ENCODE data around the gene DDX39A.

DDX39A gene

GRCh38 chr19:14414926-14415690, 4.0 kb downstream of the DDX39A start:
- Histone ChIP-seq H3K4me1 (ENCODE audit: control insufficient read depth, insufficient read depth, low read length) (no peaks in the 10 kb centered on the region; the same call in 1 of the 2 replicates), H3K9me3 (ENCODE audit: control insufficient read depth, insufficient read depth, low read length) (no peaks in the 10 kb centered on the region), H3K27ac (ENCODE audit: low read length) (no peak overlapping the region), H3K27me3 (ENCODE audit: control insufficient read depth, insufficient read depth, low read length) (no peaks in the 10 kb centered on the region), H3K36me3 (ENCODE audit: control insufficient read depth, insufficient read depth, low read length) (peaks cover 30% of the 10 kb centered on the region), H3K4me3 (ENCODE audit: low read length) (no peak overlapping the region)
- DNase-seq (ENCODE audit: low read depth, low spot score) = no peak
- no CpG with 5 or more reads among the region's 8 CpGs for WGBS (ENCODE audit: insufficient coverage, insufficient read length)

- no peak for DNase-seq (ENCODE audit: low read depth, low spot score)
- Histone ChIP-seq H3K9me3 (ENCODE audit: control insufficient read depth, insufficient read depth, low read length) (no peaks in the 10 kb centered on the region), H3K27ac (ENCODE audit: low read length) (no peak overlapping the region), H3K4me3 (ENCODE audit: low read length) (no peak overlapping the region), H3K27me3 (ENCODE audit: control insufficient read depth, insufficient read depth, low read length) (no peaks in the 10 kb centered on the region), H3K36me3 (ENCODE audit: control insufficient read depth, insufficient read depth, low read length) (peaks cover 44% of the 10 kb centered on the region), H3K4me1 (ENCODE audit: control insufficient read depth, insufficient read depth, low read length) (no peaks in the 10 kb centered on the region; the same call in 1 of the 2 replicates)
- WGBS (ENCODE audit: insufficient coverage, insufficient read length) = no CpG with 5 or more reads among the region's 3 CpGs
Measured at GRCh38 chr19:14413693-14414181, 5.4 kb downstream of the DDX39A start.

- DNase-seq (ENCODE audit: low read depth, low spot score) = no peak
Measured at GRCh38 chr19:14412996-14413692, 6.0 kb downstream of the DDX39A start.

GRCh38 chr19:14412324-14412995, 6.7 kb downstream of the DDX39A start:
- no CpG with 5 or more reads among the region's 25 CpGs for WGBS (ENCODE audit: insufficient coverage, insufficient read length)
- no peaks in the 10 kb centered on the region; the same call in 1 of the 2 replicates for H3K4me1 ChIP-seq (ENCODE audit: control insufficient read depth, insufficient read depth, low read length)
- no peak overlapping the region for H3K27ac ChIP-seq (ENCODE audit: low read length)

More at GRCh38 chr19:14412996-14413692, 6.0 kb downstream of the DDX39A start:
- no peak overlapping the region for H3K4me3 ChIP-seq (ENCODE audit: low read length)
- no CpG with 5 or more reads among the region's 15 CpGs for WGBS (ENCODE audit: insufficient coverage, insufficient read length)
- H3K27me3 ChIP-seq (ENCODE audit: control insufficient read depth, insufficient read depth, low read length) = no peaks in the 10 kb centered on the region
- H3K27ac ChIP-seq (ENCODE audit: low read length) = no peak overlapping the region
- peaks cover 49% of the 10 kb centered on the region for H3K36me3 ChIP-seq (ENCODE audit: control insufficient read depth, insufficient read depth, low read length)
- no peaks in the 10 kb centered on the region for H3K9me3 ChIP-seq (ENCODE audit: control insufficient read depth, insufficient read depth, low read length)
- H3K4me1 ChIP-seq (ENCODE audit: control insufficient read depth, insufficient read depth, low read length) = no peaks in the 10 kb centered on the region; the same call in 1 of the 2 replicates

DNA sequence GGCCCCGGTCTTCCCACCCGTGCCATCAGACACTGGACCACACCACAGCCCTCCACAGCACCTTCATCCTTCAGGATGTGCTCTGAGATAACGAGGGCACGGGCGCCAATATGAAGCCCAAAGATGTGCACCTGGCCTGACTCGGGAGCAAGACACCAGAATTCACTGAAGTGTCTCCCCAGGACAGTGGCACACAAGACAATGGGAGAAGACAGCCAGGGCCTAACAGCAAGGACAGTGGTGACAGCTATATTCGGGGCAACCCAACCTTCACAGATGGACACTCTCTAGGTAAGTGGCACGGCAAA, 7.2 kb downstream of the DDX39A start:
- H3K4me3 ChIP-seq (ENCODE audit: low read length) = no peak overlapping the region
- no peaks in the 10 kb centered on the region; the same call in 1 of the 2 replicates for H3K4me1 ChIP-seq (ENCODE audit: control insufficient read depth, insufficient read depth, low read length)
- DNase-seq (ENCODE audit: low read depth, low spot score) = no peak
- WGBS (ENCODE audit: insufficient coverage, insufficient read length) = no CpG with 5 or more reads among the region's 8 CpGs
- H3K27me3 ChIP-seq (ENCODE audit: control insufficient read depth, insufficient read depth, low read length) = no peaks in the 10 kb centered on the region
- H3K9me3 ChIP-seq (ENCODE audit: control insufficient read depth, insufficient read depth, low read length) = no peaks in the 10 kb centered on the region
- H3K36me3 ChIP-seq (ENCODE audit: control insufficient read depth, insufficient read depth, low read length) = peaks cover 56% of the 10 kb centered on the region
- no peak overlapping the region for H3K27ac ChIP-seq (ENCODE audit: low read length)

More at GRCh38 chr19:14412324-14412995, 6.7 kb downstream of the DDX39A start:
- Histone ChIP-seq H3K36me3 (ENCODE audit: control insufficient read depth, insufficient read depth, low read length) (peaks cover 56% of the 10 kb centered on the region), H3K9me3 (ENCODE audit: control insufficient read depth, insufficient read depth, low read length) (no peaks in the 10 kb centered on the region), H3K4me3 (ENCODE audit: low read length) (no peak overlapping the region), H3K27me3 (ENCODE audit: control insufficient read depth, insufficient read depth, low read length) (no peaks in the 10 kb centered on the region)
- DNase-seq (ENCODE audit: low read depth, low spot score) = no peak

- Histone ChIP-seq H3K27ac (ENCODE audit: low read length) (no peak overlapping the region), H3K4me1 (ENCODE audit: control insufficient read depth, insufficient read depth, low read length) (no peaks in the 10 kb centered on the region), H3K9me3 (ENCODE audit: control insufficient read depth, insufficient read depth, low read length) (no peaks in the 10 kb centered on the region), H3K36me3 (ENCODE audit: control insufficient read depth, insufficient read depth, low read length) (peaks cover 56% of the 10 kb centered on the region), H3K4me3 (ENCODE audit: low read length) (no peak overlapping the region), H3K27me3 (ENCODE audit: control insufficient read depth, insufficient read depth, low read length) (no peaks in the 10 kb centered on the region)
- no CpG with 5 or more reads among the region's 19 CpGs for WGBS (ENCODE audit: insufficient coverage, insufficient read length)
- DNase-seq (ENCODE audit: low read depth, low spot score) = no peak
Measured at GRCh38 chr19:14411161-14411937, 7.8 kb downstream of the DDX39A start.

DNA sequence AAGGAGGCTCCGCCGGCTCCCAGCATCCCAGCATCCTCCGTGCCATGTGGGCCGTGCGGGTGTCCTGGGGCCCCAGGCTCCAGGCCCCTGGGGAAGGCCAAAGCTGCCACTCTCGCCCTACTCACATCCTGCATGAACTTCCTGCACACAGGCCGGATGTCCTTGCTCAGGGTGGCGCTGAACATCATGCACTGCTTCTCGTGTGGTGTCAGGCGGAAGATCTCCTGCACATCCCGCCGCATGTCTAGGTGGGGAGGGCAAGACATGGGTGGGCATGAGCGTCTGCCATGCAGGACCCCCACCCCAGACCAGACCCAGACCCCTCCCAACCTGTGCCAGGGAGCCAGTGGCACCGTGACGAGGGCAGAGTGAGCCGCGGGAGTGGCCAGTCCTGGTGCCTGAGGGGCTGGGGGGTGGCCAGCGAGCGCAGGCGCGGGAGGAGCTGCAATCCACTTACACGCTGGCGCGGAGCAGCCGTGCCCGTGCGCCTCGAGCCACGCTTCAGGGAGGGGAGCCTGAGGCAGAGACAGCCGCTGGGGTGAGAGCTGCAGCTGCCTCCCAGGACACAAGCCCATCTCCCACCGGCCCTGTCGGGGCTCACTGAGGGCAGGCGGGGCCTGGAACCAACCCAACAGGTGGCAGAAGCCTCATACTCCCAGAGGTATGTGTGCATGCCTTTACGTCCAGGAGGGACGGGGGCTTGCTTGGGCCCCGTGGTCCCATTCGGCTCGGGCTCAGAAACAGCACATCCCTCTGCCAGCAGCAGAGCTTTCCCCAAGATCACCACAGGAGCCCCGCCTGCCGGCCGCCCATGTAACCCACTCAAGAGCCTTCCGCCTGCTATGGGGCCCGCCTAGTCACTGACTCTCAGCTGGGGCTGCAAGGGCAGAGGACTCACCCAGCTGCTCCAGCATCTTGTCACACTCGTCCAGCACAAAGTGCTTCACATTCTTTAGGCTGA, 8.8 kb downstream of the DDX39A start:
- no peak for DNase-seq (ENCODE audit: low read depth, low spot score)
- Histone ChIP-seq H3K4me1 (ENCODE audit: control insufficient read depth, insufficient read depth, low read length) (no peaks in the 10 kb centered on the region), H3K36me3 (ENCODE audit: control insufficient read depth, insufficient read depth, low read length) (peaks cover 53% of the 10 kb centered on the region), H3K4me3 (ENCODE audit: low read length) (no peak overlapping the region), H3K9me3 (ENCODE audit: control insufficient read depth, insufficient read depth, low read length) (no peaks in the 10 kb centered on the region), H3K27ac (ENCODE audit: low read length) (no peak overlapping the region), H3K27me3 (ENCODE audit: control insufficient read depth, insufficient read depth, low read length) (no peaks in the 10 kb centered on the region)
- WGBS (ENCODE audit: insufficient coverage, insufficient read length) = no CpG with 5 or more reads among the region's 44 CpGs

DNA sequence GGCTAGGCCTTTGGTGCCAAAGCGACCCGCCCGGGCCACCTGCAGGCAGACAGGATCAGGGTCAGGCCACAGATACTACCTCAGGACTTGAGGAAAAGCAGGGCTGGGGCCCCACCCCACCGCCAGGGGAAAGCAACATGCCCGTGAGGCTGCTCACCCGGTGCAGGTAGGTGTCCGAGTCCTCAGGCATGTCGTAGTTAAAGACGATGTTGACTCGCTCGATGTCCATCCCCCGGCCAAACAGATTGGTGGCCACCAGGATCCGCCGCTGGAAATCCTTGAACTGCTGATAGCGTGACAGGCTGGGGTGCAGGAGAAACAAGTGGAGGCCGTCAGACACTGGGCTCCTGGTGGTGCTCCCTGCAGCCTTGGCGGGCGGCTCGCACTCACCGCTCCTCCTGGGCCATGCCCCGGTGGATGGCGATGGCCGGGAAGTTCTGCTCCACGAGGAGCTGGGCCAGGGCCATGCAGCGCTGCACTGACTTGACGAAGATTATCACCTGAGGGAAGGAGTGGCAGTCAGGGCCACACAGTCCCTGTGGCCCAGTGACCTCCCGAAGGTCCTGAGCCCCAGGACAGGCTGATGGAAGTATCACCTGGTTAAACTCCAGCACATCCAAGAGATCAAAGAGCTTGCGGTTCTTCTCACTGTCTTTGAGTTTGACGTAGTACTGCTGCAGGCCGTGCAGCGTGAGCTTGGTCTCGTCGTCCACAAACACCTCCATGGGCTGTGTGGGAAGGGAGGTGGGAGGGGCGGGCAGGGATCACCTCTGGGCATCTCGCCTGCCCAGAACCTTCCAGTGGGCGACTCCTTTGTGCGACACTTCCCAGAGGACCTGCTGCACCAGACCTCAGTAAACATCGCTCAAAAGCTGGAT, 9.8 kb downstream of the DDX39A start:
- H3K36me3 ChIP-seq (ENCODE audit: control insufficient read depth, insufficient read depth, low read length) = peaks cover 53% of the 10 kb centered on the region
- H3K4me1 ChIP-seq (ENCODE audit: control insufficient read depth, insufficient read depth, low read length) = no peaks in the 10 kb centered on the region
- DNase-seq (ENCODE audit: low read depth, low spot score) = no peak
- H3K4me3 ChIP-seq (ENCODE audit: low read length) = no peak overlapping the region
- WGBS (ENCODE audit: insufficient coverage, insufficient read length) = no CpG with 5 or more reads among the region's 38 CpGs
- H3K9me3 ChIP-seq (ENCODE audit: control insufficient read depth, insufficient read depth, low read length) = no peaks in the 10 kb centered on the region
- no peaks in the 10 kb centered on the region for H3K27me3 ChIP-seq (ENCODE audit: control insufficient read depth, insufficient read depth, low read length)
- no peak overlapping the region for H3K27ac ChIP-seq (ENCODE audit: low read length)
